GM12892 (cell line): ENCODE results near the gene GASK1B.

Source experiments
- POLR2A ChIP-seq: IDR thresholded peaks from 2 replicates; pipeline ENCODE4 v1.6.1; 2011; ENCODE audit warnings: low read depth, low read length, control low read depth
- POLR2AphosphoS5 ChIP-seq: IDR thresholded peaks from 2 replicates; pipeline ENCODE4 v1.6.1; 2011; ENCODE audit warnings: low read depth, low read length, control low read depth
- TAF1 ChIP-seq: IDR thresholded peaks from 2 replicates; pipeline ENCODE4 v1.6.1; 2011; ENCODE audit warnings: low read depth, mild to moderate bottlenecking, control low read depth, low read length, borderline replicate concordance

- TF ChIP-seq POLR2AphosphoS5, result no peak
- no peak for TF ChIP-seq POLR2A
- no peak for TF ChIP-seq TAF1
Measured at GRCh38 chr4:158190718-158191117, 17.9 kb upstream of the GASK1B start.
